GM21526 (cell line): ENCODE results near the gene SORL1-AS1.
"Not testable (repeated sequence)": the region's sequence is repeated elsewhere in the genome, so short reads cannot be mapped to it uniquely, and the experiment has no call there.

Experiments used
- ATAC-seq: cut with Tn5 transposase; IDR thresholded peaks from one replicate; pipeline ENCODE4 v1.9.1; 2021; ENCODE audit warnings: moderate library complexity; ENCODE audit not compliant: unreplicated experiment, low FRiP score

SORL1-AS1 gene

DNA sequence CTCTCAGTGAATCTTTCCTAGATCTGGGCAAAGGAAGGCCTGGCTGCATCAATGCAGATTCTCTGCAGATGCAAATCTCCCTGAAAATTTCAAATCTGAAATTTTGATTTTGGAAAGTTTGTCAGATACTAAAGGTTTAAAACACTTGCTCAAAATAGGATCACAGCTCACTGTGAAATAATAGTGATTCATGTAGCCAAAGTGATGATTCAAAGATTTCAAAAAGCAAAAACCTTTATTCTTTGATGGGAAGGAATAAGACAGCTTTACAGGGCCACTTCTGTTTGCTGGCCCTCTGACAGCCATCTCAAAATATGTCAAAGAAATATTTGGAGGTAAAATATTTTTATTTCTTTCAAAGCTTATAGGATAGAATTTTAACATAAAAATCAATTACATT lies 41.4 kb downstream of the SORL1-AS1 start:
- ATAC-seq = not testable (repeated sequence)

DNA sequence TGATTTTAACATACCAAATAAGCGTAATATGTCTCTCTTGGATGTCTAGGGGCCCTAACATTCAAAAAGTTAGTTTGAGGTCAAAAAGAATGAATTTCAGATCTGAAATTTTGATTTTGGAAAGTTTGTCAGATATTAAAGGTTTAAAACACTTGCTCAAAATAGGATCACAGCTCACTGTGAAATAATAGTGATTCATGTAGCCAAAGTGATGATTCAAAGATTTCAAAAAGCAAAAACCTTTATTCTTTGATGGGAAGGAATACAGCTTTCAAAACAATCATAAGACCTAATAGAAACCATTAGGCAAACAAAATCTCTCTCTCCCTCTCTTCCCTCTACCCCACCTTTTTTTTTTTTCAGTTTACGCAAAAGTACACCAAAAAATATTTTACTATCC lies 42.7 kb downstream of the SORL1-AS1 start:
- not testable (repeated sequence) for ATAC-seq

DNA sequence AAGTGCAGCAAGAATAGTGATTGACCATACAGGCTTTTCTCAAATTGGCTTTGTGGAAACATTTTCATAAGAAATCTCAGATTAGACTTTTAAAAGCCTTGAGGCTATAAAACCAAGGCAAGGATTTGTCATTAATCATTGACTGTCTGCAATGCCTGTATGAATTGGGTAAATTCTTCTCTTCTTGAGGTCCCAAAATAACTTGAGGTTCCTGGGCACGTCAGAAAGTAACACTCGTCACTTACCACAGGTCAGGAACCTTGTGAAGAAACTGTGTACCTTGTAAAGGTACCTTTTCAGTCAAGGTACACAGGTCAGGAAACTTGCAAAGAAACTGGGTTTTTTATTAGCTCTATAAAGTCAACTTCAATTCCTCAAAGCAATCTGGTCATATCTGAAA lies 43.9 kb downstream of the SORL1-AS1 start:
- ATAC-seq = no peak

DNA sequence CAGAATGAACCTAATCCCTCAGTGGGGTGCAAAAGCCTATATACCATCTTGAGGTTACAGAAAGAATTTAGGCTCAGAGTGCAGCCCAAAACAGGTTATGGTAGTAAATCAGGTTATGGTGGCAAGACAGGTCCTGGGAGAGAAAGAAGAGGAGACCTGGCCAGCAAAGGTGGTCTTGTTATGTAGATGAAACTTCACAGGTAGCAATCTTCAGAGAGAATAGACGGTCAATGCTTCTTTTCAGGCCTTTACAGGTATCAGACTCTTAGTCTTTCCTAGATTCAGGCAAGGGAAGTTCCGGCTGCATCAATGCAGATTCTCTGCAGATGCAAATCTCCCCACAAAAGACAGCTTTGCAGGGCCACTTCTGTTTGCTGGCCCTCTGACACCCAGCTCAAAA lies 46.5 kb downstream of the SORL1-AS1 start:
- ATAC-seq = no peak

DNA sequence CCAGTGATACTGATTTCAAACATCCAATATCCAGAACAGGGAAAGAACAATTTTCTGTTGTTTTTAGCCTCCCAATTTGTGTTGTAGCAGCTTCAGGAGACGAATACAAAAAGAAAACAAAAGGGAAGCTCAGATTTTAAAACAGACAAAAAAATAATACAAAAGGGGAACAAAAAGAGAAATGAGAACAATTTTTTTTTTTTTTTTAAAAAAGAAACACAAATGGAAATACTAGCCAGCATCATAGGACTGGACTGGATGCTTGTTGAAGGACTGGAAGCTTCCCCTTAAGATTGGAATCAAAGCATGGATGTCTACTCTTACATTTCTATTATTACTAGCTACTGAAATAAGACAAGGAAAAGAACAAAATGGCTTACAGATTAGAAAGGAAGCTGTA lies 47.1 kb downstream of the SORL1-AS1 start:
- ATAC-seq = no peak

DNA sequence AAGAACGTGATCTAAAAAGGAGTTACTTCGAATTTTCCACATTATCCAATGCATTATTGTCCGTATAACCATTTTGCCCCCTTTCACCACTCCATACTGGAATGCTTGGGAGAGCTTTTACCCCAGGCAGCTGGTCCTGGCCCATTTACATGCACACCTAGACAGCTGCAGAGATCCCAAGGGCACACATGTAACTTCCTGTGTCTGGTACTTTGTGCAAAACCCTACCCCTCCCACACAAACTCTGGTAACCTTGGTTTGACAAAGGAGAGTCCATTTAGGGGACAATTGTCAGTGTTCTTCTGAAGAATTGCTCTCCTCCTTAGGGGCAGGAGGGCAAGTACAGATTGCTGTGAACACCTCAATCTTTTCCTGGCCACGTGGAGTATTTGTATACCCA lies 58.0 kb downstream of the SORL1-AS1 start:
- ATAC-seq = no peak

DNA sequence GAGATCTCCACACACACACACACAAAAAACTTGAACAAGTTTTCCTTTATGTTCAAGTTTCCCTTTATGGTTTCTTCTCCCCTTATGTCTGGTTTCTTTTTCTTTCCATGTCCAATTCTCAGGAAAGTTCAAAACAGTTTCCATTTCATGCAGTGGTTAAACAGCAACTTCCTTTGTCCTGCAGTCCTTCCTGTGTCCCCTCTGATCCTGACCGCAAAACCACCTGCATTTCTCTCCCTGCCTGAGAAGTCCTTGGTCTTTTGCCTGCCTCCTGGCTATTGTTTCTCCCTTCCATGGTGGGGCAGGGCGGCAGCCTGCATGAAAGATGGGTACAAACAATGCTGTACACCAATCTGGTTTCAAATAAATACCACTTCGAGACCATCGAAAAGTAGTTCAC lies 58.9 kb downstream of the SORL1-AS1 start:
- ATAC-seq = no peak

DNA sequence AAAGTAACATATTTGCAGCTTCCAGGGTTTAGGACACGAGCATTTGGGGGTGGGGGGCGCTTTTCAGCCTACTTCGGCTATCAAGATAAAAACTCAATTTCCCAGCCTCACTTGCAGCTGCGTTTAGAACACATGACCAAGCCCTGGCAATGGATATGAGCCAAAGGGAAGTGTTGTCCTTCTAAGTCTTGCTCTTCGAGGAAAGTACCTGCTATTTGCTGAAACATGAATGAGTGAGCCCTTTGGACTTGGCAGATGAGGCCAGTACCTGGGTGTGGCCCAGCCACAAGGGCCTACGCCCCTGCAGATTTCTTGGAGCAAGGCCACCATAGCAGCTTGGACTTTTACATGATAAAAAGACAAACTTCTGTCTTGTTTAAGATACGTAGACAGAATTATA lies 60.9 kb downstream of the SORL1-AS1 start:
- no peak for ATAC-seq

DNA sequence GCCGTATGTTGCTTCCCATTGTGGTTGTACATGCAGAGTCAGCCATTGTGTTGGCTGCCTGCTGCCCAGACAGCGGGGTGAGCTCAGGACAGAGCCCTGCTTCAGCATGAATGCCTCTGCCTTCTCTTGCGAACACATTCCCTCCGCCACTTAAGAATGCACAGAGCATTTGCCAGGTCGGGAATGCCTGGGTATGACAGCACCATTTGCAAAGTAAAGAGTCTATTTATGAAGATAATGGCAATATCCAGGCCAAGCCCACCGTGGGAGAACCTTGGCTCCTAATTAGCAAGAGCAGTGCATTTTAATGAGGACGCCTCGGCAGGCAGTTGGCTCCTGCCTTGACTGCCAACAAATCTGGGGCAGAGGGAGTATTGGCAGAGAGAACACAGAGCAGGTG lies 63.1 kb downstream of the SORL1-AS1 start:
- ATAC-seq = no peak
